DOHH2 (cell line): ENCODE results near the gene PLA2G4E.

Source experiments
- H3F3A ChIP-seq: fragments of 200-600 bp; sonication (generic), shearing (Covaris generic); 2 replicates; pipeline ENCODE4 v1.6.0; 2016; ENCODE audit warnings: antibody characterized with exemption, mild to moderate bottlenecking; ENCODE audit not compliant: control insufficient read depth, insufficient read depth
- H3K27ac ChIP-seq: fragments of 200-600 bp; sonication (generic); 2 replicates; pipeline ENCODE4 v1.5.1; 2014; ENCODE audit warnings: low read depth, mild to moderate bottlenecking, low read length, moderate library complexity
- H3K27me3 ChIP-seq: fragments of 200-600 bp; sonication (generic); 2 replicates; pipeline ENCODE4 v1.6.1; 2014; ENCODE audit warnings: mild to moderate bottlenecking, low read length, mixed read lengths; ENCODE audit not compliant: control insufficient read depth
- H3K36me3 ChIP-seq: fragments of 200-600 bp; sonication (generic); 2 replicates; pipeline ENCODE4 v1.6.1; 2014; ENCODE audit warnings: mild to moderate bottlenecking, low read length, moderate library complexity, mixed read lengths; ENCODE audit not compliant: control insufficient read depth
- H3K4me1 ChIP-seq: fragments of 200-600 bp; sonication (generic); 2 replicates; pipeline ENCODE4 v1.6.1; 2014; ENCODE audit warnings: mild to moderate bottlenecking, low read length, mixed read lengths; ENCODE audit not compliant: control insufficient read depth
- H3K4me2 ChIP-seq: fragments of 200-600 bp; sonication (generic); 2 replicates; pipeline ENCODE4 v1.6.0; 2014; ENCODE audit warnings: mild to moderate bottlenecking, low read length, moderate library complexity
- H3K4me3 ChIP-seq: fragments of 200-600 bp; sonication (generic); 2 replicates; pipeline ENCODE4 v1.5.1; 2014; ENCODE audit warnings: mild to moderate bottlenecking, low read length, mixed read lengths
- H3K79me2 ChIP-seq: fragments of 200-600 bp; sonication (generic); 2 replicates; pipeline ENCODE4 v1.6.1; 2014; ENCODE audit warnings: mild to moderate bottlenecking, low read length, mixed read lengths; ENCODE audit not compliant: control insufficient read depth
- H3K9me2 ChIP-seq: fragments of 200-600 bp; sonication (generic); replicated peaks from 2 replicates; pipeline ENCODE4 v1.6.1; 2014; ENCODE audit warnings: mild to moderate bottlenecking, low read length, mixed read lengths; ENCODE audit not compliant: control insufficient read depth
- H3K9me3 ChIP-seq: fragments of 200-600 bp; sonication (generic); 2 replicates; pipeline ENCODE4 v1.6.1; 2014; ENCODE audit warnings: antibody characterized with exemption, low read length, mixed read lengths; ENCODE audit not compliant: control insufficient read depth, insufficient read depth
- H4K20me1 ChIP-seq: fragments of 200-600 bp; sonication (generic); 2 replicates; pipeline ENCODE4 v1.6.0; 2014; ENCODE audit warnings: low read depth, mild to moderate bottlenecking, antibody characterized with exemption, low read length, moderate library complexity; ENCODE audit not compliant: control insufficient read depth, insufficient read depth
- EZH2phosphoT487 ChIP-seq: fragments of 200-600 bp; sonication (generic); IDR thresholded peaks from 2 replicates; pipeline ENCODE4 v1.6.1; 2017; ENCODE audit warnings: borderline replicate concordance, mild to moderate bottlenecking, antibody characterized with exemption, low read length, moderate library complexity, mixed read lengths
- TF ChIP-seq, protein P1 (sequence below): fragments of 200-600 bp; sonication (generic); IDR thresholded peaks from one replicate; pipeline ENCODE4 v1.5.1; 2014; ENCODE audit warnings: antibody characterized with exemption, mild to moderate bottlenecking, low read depth, low read length; ENCODE audit not compliant: poor library complexity, severe bottlenecking

Gene PLA2G4E

GRCh38 chr15:42069025-42069424 lies 48.2 kb upstream of the PLA2G4E start:
- H3K4me3 ChIP-seq, result no peak overlapping the region
- H3K79me2 ChIP-seq, result no peaks in the 10 kb centered on the region
- TF ChIP-seq EZH2phosphoT487, result no peak
- TF ChIP-seq, protein P1, sequence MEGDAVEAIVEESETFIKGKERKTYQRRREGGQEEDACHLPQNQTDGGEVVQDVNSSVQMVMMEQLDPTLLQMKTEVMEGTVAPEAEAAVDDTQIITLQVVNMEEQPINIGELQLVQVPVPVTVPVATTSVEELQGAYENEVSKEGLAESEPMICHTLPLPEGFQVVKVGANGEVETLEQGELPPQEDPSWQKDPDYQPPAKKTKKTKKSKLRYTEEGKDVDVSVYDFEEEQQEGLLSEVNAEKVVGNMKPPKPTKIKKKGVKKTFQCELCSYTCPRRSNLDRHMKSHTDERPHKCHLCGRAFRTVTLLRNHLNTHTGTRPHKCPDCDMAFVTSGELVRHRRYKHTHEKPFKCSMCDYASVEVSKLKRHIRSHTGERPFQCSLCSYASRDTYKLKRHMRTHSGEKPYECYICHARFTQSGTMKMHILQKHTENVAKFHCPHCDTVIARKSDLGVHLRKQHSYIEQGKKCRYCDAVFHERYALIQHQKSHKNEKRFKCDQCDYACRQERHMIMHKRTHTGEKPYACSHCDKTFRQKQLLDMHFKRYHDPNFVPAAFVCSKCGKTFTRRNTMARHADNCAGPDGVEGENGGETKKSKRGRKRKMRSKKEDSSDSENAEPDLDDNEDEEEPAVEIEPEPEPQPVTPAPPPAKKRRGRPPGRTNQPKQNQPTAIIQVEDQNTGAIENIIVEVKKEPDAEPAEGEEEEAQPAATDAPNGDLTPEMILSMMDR, result no peak
- no peak overlapping the region for H3K27ac ChIP-seq
- no peaks in the 10 kb centered on the region for H4K20me1 ChIP-seq
- H3K9me3 ChIP-seq, result no peaks in the 10 kb centered on the region
- H3K4me2 ChIP-seq, result no peak overlapping the region
- H3K36me3 ChIP-seq, result no peaks in the 10 kb centered on the region
- H3F3A ChIP-seq, result no peaks in the 10 kb centered on the region
- H3K4me1 ChIP-seq, result peaks cover 7% of the 10 kb centered on the region
- H3K27me3 ChIP-seq, result peaks cover 7% of the 10 kb centered on the region
- H3K9me2 ChIP-seq, result no peaks in the 10 kb centered on the region

DNA sequence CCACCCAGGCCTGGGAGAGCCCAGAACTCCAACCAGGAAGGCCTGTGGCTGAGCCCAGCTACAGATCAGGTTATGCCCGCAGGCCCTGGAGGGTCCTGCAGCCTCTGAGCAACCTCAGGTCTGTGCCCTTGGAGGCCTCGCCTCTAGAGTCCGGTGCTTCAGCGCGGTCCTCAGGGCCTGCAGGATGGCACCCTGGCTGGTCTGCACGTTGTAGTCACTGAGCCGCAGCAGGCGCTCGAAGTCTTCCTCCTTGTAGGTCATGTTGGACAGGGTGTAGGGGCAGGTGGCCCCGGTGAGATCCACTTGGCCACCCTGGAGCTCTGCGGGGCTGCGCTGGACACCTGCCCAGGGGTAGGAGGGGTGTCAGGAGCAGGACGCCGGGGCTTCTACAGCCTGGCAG lies 47.8 kb upstream of the PLA2G4E start:
- H3K36me3 ChIP-seq, result no peaks in the 10 kb centered on the region
- TF ChIP-seq, protein P1, result no peak
- TF ChIP-seq EZH2phosphoT487, result no peak
- H3K27me3 ChIP-seq, result peaks cover 5% of the 10 kb centered on the region
- H3K4me1 ChIP-seq, result peaks cover 7% of the 10 kb centered on the region
- H3K79me2 ChIP-seq, result no peaks in the 10 kb centered on the region
- no peaks in the 10 kb centered on the region for H3F3A ChIP-seq
- H4K20me1 ChIP-seq, result no peaks in the 10 kb centered on the region
- H3K27ac ChIP-seq, result no peak overlapping the region
- no peak overlapping the region for H3K4me3 ChIP-seq
- no peak overlapping the region for H3K4me2 ChIP-seq
- no peaks in the 10 kb centered on the region for H3K9me3 ChIP-seq
- no peaks in the 10 kb centered on the region for H3K9me2 ChIP-seq

GRCh38 chr15:42066764-42067415 lies 46.0 kb upstream of the PLA2G4E start:
- no peak for TF ChIP-seq EZH2phosphoT487
- TF ChIP-seq, protein P1, result no peak
- Histone ChIP-seq H3K4me3 (no peak overlapping the region), H3K9me3 (no peaks in the 10 kb centered on the region), H3K27ac (no peak overlapping the region), H4K20me1 (no peaks in the 10 kb centered on the region), H3F3A (no peaks in the 10 kb centered on the region), H3K36me3 (no peaks in the 10 kb centered on the region), H3K4me2 (no peak overlapping the region), H3K27me3 (peaks cover 3% of the 10 kb centered on the region; the same call in 1 of the 2 replicates), H3K79me2 (no peaks in the 10 kb centered on the region), H3K4me1 (peaks cover 7% of the 10 kb centered on the region), H3K9me2 (no peaks in the 10 kb centered on the region)
